ENCODE data around the gene MAP3K10.

- TF ChIP-seq EZH2 (IDR thresholded peaks at IDR 0.05) (no peak), CTCF (IDR thresholded peaks at IDR 0.05) (no peak)
Observed at GRCh38 chr19:40144151-40144550, 47.1 kb upstream of the MAP3K10 start.
